HG02938 (cell line): ENCODE measurements around the gene ALS2.

Source experiments
- ATAC-seq: cut with Tn5 transposase; IDR thresholded peaks from one replicate; pipeline ENCODE4 v1.9.1; 2021; ENCODE audit warnings: mild to moderate bottlenecking, moderate library complexity; ENCODE audit not compliant: unreplicated experiment

The ALS2 gene

DNA sequence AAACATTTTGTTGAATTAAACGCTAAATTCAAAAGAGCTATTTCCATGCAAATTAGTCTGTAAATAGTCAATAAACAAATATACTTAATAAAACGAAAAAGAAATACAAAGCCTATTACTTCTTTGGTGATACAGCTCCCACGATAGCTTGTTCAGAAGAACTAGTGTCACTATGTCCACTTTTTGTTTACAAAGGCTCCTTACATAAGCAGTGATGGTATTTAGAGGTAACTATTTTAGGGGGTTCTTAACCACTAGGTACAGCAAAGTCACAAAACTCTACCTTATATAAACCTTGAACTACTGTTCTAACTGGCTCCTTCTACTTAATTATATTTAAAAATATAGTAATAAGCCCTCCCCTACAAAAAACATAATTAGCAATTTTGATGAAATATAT, 21.9 kb downstream of the ALS2 start:
- no peak for ATAC-seq

DNA sequence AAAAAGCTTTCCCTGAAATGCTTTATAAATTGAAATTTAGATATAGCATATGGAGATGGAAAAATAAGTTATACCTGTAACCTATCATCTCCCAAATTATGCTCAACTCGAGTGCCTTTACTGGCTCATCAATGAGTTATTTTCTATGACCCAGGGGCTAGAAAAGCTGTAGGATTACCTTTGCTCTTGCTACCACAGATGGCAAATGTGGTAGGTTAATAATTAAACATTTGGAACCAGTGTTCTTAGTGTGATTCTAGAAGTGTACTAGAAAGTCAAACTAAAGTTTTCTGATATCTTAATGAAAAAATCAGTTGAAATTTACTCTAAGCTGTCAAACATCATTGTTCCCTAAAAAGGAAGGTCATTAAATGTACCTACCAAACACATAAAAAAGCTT, 22.5 kb downstream of the ALS2 start:
- no peak for ATAC-seq

DNA sequence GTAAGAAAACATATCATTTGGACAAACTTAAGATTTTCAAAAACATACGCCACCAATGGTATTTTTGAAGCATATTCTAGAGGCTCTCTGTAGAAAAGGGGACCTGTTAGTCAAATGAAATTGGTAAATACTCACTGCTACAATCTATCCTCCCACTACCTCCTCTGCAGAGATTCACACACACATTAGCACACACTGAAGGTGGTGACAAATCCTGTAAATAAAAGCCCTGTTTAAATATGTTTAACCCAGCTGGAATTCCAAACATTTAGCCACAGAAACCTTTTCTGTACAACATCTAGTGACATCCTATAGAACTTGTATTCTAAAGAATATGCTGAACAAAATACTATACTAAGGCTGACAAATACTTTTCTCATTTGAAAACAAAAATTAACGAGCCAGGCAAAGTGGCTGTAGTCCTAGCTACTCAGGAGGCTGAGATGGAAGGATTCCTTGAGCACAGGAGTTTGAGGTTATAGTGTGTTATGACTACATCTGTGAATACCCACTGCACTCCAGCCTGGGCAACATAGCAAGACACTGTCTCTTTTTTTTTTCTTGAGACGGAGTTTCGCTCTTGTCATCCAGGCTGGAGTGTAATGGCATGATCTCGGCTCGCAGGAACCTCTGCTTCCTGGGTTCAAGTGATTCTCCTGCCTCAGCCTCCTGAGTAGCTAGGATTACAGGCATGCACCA, 25.9 kb downstream of the ALS2 start:
- no peak for ATAC-seq

DNA sequence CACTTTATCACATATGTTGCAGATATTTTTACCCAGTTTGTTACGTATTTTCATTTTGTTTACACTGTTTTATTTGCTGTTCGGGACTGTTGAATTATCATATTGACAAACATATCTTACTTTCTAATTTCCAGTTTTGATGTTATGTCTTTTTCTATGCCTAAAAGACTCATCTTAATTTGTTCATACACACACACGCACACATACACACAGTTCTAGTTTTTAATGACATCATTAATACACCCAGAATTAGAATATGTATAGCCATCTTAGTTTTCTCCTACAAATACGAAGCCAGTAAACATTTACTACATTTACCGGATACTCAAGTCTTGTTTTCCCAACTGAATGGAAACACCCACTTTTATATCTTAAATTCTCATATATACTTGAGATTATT, 29.2 kb downstream of the ALS2 start:
- no peak for ATAC-seq

DNA sequence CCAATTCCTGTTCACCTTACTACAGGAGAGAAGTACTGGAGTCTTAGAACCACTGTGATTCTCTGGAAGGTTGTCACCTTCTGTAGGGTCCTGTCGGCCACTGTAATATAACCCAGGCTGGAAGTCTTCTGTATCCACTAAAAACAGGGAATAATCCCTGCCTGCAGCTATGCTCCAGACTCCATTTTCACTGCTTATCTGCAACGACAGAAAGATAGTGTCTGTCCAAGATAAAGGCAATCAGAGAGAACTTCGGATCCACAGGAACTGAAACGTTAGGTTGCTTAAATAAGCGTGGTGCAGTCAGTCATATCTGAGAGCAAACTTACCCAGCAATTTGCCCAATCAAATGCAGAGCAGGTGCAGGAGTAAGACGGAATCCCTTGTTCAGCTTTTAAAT, 34.2 kb downstream of the ALS2 start:
- ATAC-seq = no peak

DNA sequence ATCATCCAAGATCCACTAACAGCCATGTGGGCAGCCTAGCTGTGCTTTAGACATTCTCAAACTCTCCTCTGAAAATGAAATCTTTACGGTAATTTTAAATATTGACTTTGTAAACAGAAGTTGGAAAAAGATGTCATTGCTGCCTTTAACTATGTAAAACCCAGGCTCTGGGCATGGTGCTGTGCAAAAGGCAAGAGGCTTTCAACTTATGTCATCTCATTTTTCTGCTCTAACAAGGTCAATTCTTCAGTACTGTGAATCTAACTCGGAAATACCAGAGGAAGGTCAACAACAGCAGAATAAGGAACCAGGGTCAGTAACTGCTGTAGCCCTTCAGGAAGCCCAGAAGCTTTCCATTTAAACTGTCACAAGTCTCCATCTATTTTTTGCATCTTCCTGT, 45.2 kb downstream of the ALS2 start:
- no peak for ATAC-seq

DNA sequence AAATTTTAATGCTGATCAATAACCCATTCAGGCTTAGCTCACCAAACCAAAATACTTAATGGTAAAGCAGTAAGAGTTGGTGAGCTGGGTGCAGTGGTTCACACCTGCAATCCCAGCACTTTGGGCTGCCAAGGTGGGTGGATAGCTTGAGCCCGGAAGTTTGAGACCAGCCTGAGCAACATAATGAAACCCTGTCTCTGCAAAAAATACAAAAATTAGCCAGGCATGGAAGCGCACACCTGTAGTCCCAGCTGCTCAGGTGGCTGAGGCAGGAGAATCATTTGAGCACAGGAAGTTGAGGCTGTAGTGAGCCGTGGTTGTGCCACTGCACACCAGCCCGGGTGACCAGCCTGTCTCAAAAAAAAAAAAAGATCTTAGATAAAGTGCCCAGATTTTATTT, 46.6 kb downstream of the ALS2 start:
- ATAC-seq = no peak

DNA sequence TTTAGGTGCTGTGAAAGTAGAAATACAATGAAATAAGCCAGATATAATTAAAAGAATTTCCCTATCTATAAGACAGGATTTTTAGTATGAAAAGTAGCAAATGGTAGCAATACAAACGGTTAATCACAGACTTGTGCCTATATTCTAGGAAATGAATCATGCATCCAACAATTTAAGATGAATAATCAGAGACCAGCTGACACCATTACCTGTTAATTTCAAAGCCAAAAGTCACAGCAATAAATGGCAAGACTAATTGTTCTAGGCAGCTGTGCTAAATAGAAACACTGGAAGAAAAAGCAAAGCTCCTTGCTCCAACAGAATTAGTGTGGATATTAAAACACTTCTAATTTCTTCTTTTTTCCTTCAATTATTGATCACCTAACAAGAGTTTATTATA, 47.2 kb downstream of the ALS2 start:
- ATAC-seq = no peak

DNA sequence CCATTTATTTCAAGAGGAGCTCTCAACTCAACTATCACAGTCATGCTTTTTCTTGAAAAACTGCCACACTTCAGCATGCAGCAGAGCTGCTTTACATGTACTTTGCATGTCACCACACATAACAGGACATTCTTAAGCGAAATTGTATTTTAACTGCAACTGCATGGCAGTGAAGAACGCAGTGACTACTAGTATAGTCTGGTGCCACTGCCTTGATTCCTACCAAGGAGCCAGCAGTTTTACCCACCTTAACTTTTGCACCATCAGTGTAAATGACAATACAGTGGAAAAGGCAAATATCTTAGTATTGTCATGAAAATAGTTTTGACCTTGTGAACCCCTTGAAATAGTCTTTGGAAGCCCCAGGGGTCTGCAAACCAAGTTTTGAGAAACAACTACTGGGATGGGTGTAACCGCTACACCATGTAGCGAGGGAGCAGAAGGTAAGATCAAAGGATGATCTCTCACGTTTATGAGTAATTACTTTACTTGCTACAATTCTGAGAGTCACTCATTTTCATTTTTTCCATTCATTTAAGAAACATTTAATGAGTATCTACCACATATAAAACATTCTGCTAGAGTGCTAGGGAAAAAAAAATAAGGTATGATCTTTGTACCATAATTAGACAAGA, 50.0 kb downstream of the ALS2 start:
- ATAC-seq = no peak

DNA sequence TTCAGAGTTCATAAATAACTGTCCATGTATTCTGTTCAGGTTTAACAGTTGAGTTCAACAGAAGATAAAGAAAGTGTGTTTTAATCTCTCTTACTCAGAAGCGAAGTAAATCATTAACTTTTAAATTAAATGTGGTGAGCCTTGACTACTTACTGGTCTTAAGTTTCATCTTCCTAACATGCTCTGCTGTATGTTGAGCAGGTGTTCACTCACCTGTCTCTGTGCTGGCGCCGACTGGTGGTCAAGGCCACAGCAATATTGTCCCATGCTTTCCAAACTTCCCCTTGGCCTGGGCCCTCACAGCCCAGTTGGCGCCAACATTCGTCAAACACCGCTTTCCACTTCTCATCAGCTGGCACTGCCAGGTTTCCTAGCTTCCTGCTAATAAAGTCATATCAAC, 65.3 kb downstream of the ALS2 start:
- no peak for ATAC-seq

DNA sequence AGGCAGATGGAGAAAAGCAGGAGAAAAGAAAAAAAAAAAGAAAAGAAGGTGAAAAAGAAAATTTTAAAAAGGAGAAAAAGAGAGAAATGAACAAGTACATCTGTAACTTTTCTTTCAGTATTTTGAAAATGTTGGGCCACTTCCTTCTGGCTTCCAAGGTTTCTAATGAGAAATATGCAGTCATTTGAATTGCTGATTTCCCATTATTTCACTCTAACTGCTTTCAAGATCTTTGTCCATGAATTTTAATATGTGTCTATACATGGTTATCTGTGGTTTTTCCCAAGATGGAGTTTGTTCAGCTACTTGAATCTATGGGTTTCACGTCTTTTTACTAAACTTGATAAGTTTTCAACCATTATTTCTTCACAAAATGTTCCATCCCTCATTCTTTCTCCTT, 68.0 kb downstream of the ALS2 start:
- ATAC-seq = no peak

DNA sequence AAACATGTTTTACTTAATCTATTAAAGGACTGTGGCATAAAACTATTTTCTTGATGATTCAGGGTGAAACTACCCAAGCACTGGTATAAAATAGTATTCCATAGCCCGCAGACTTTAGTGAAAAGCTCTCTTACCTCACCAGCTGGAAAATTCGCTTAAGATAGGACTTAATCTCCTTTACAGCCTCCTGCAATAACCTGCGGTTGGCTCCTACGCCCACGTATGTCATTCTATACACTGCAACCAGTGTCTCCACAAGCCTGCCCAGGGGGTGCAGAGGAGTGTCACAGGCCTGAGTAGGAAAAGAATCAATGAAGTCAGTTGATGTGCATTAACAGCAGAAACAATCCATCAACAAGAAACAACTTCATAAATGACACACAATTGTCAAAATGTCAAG, 71.0 kb downstream of the ALS2 start:
- no peak for ATAC-seq

DNA sequence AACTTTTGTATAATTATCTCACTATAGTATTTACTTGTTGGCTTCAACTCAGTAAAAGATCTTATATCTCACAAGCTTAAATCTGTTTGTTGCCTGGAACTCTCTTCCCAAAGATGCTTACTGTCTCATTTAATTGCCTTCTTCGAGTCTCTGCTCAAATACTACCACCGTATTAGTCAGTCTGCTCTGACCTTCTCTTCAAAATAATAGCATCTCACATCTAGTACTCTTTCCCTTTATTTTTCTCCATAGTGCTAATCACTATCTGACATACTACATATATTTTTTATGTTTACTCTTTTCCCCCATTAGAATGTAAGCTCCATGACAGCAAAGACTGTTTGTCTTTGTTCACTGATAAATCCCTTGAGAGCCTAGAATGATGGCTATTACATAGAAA, 71.7 kb downstream of the ALS2 start:
- ATAC-seq = no peak

DNA sequence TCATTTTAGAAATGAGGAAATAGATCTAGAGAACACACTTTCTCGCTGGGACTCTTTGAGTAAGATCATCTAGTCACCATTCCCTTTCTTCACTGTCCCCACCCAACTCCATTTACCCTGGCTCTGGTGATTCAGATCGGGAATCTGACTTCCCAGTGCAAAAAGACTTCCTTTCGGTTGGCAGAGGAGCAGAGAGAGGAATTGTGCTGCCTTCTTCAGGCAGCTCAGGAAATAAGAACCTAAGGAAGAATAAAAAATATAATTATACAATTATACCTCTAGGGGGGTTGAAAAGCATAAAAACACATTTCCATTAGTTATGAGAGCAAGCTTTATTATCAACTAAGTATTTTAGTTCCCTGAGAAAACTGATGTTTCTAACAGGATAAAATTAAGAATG, 73.0 kb downstream of the ALS2 start:
- no peak for ATAC-seq

DNA sequence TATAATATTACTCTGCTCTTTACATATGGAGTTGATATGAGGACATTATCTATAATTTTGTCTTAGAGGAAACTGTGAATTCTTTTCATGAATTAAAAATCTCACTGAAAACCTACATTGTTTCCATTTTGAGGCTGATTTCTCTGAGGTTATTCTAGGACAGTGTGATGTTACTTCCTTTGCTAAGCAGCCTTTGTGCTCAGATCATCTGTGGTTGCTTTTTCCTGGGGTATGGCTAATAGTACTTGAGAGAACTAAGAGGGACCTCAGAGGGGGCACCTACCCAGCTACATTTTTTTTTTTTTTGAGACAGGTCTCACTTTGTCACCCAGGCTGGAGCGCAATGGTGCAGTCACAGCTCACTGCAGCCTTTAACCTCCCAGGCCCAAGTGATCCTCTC, 73.6 kb downstream of the ALS2 start:
- ATAC-seq = no peak

DNA sequence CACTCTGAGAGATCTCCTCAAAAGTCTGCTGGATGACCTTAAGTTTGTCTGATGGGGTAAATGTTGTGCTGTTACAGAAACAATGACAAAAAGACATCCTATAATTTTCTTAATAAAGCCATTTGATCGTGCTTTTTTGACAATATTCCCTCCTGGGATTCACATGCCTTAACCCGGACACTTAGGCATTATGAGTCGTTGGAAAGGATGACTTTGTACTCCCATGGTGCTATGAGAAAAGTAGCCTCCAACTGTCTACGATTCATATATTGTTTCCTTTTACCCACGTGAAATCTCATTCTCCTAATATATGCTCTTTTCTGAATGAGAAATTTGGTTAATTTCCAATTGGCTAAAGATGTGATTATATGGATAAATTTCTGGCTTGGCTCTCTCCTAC, 76.2 kb downstream of the ALS2 start:
- ATAC-seq = no peak

DNA sequence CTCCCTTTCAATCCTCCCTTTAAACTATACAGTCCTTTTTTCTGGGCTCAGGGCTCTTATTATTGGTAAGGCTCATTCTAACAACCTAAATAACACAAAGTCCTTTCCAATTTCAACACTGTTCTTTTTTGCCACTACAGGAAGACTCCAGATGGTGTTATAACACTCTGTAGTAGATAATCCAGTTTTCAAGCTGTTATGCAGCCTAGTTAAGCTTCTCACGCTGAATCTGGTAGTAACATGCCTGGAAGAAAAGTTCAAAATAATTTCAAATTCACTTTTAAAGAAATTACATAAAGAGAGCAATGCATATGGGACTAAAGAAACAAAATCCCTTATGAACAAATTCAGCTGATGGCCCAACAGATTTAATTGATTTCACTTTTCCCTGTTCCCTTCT, 79.1 kb downstream of the ALS2 start:
- ATAC-seq = no peak

DNA sequence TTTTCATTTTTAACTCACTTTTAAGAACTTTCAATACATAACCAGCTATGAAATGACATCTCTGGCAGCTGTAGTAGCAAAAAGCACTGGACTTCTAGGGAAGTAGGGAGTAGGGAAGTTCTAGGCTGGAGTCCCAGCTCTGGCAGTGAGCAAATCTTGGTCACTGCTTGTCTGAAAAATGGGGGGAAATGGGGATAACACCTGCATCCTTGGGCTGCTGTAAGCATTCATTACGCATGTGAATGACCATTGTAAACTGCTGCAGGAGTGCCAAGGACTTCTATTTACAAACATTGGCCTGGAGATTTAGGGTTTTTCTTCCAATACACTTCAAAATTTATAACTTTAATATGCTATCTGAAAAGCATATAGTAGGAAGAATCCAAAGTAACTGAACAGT, 81.3 kb downstream of the ALS2 start:
- ATAC-seq = no peak

DNA sequence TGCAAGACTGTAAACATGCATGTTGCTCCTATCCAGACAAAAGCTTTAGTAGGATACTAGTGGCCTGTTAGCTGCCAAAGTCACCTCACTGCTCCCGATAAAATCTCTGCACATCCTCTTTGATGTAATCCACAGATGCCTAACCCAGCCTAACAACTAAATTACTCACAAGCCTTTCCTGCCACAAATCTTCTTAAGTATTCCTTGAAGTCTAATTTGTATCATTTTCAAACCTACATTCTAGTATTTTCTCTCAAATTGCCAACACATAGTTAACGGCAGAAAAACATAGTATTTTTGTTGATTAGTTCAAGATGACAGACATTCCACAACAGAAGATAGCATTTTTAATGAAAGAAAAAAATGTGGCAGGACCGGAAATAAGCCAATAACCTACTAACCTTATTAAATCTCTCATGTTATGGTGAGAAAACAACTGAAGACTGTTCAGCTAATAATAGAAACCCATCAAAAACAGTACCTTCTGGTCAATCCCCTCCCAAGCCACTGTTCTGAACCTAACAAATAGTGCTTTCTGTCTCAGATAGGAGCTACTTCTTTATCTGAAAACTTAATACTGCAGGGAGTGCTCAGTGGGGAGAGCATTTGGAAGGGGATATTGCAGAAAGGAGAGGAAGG, 82.0 kb downstream of the ALS2 start, which contains the start of gene MPP4:
MPP4 (minus strand) TSS at position 57 of the 639 bp plus-strand sequence. CDS start 4,690 bp downstream, outside the sequence.
- no peak for ATAC-seq

DNA sequence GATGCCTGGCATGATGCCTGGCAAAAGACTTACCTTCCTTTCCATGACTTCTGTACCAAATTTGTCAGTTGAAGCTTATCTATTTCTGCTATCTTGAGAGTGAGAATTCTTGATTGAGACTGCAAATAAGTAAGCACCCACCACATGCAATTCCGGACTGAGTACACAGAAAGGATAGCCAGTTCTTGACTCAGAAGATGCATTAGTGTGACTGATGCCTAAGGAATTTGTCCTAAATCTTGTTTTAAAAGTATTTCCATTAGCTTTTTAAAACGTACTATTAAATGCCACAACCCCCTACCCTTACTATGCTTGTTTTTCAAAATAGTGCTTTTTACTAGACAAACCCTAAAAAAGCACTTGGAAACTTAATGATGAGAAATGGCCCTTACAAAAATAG, 82.8 kb downstream of the ALS2 start:
- ATAC-seq = no peak

DNA sequence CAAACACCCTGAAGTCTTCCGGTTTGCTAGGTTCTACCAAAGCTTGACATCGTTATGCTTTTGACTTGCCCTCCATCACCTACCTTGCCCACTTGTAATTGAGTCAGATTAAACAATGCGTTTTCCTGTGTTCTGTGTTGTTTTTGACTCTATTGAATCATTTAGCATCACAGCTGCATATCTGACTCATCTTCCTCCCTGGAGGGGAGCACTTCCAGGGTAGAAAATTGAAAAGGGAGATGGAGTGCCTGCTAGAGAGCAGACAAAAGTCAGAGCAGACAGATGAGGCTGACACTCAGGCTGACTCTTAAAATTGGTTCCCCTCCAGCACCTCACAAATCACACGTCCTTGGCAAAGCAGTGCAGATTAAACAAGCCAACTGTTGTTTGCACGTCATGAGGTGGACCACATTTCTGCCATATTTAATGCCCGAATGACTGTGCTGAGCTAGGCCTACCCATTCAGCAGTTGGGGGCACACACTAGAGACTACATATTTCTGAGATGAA, 84.5 kb downstream of the ALS2 start:
- no peak for ATAC-seq

DNA sequence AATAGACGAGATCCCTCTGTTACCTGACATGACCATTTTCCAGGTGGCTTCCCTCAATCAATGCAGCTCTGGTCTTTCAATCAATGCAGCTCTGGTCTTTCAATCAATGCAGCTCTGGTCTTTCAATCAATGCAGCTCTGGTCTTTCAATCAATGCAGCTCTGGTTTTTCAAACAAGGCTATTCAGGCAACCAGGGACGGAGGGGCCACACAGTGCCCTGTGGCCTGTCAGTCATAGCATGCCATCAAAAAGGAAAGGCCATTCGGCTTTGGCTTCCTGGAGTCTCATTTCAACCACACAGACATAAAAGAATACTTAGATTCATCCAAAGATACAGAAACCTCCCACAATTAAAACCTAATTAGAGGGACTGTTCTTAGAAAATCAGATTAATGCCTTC, 95.6 kb downstream of the ALS2 start:
- ATAC-seq = no peak
